GM19468 (cell line): Measurements from ENCODE around the gene TAS2R40.
"Not testable (repeated sequence)": the region's sequence is repeated elsewhere in the genome, so short reads cannot be mapped to it uniquely, and the experiment has no call there.

ENCODE experiments used
- ATAC-seq: cut with Tn5 transposase; IDR thresholded peaks from one replicate; pipeline ENCODE4 v1.9.1; 2021; ENCODE audit warnings: mild to moderate bottlenecking, moderate library complexity, moderate number of reproducible peaks; ENCODE audit not compliant: unreplicated experiment; ENCODE audit errors: extremely low read depth

The TAS2R40 gene

GRCh38 chr7:143245123-143245522, 23.3 kb downstream of the TAS2R40 start:
- ATAC-seq: no peak

GRCh38 chr7:143247372-143247771, 25.5 kb downstream of the TAS2R40 start:
- no peak for ATAC-seq

DNA sequence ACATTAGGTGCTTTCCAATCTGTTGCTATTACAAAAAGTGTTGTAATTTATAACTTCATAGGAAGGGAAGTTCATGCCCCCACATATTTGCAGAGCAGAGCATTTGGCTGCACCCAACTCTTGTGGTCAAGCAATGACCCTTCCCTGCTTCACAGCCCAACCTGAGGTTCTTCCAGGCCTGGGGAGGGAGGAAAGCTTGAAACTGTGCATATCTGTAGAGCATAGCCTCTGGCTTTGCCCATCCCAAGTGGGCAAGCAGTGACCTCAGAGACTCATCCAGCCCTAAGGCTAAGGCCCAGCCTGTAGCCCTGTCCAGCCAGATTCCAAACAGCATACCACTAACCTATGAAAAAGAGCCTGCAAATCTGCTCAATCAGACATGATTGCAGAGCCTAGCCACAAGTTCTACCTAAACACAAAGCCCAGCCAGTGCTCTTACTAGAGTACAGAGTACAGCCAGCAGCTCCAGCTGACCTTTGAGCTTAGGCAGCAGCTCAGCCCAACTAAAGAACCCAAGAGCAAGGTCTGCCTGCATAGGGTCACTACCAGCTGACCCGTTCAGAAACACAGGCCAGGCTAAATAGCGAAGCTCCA, 27.0 kb downstream of the TAS2R40 start:
- ATAC-seq: no peak

- ATAC-seq: no peak
These were observed 28.4 kb downstream of the TAS2R40 start for GRCh38 chr7:143250199-143250598.

DNA sequence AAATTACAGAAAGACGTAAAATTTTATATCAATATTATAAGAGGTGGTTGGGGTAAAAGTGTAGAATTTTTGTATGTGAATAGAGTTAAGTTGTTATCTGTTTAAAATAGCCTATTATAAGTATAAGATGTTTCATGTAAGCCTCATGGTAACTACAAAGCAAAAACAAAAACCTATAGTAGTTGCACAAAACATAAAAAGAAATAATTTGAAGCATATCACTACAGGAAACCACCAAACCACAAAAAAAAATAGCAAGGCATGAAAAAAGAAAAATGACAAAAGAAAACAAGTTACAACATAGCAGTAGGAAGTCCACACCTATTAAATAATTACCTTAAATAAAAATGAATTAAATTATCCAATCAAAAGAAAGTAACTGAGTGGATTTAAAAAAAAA, 29.0 kb downstream of the TAS2R40 start:
- ATAC-seq: no peak

- no peak for ATAC-seq
These were observed 30.2 kb downstream of the TAS2R40 start for GRCh38 chr7:143252006-143252405.

GRCh38 chr7:143255564-143255963, 33.7 kb downstream of the TAS2R40 start:
- ATAC-seq: no peak

GRCh38 chr7:143256325-143256724, 34.5 kb downstream of the TAS2R40 start:
- no peak for ATAC-seq

- peak; percentile 78 for ATAC-seq
These were observed 35.1 kb downstream of the TAS2R40 start for GRCh38 chr7:143256932-143257331.

DNA sequence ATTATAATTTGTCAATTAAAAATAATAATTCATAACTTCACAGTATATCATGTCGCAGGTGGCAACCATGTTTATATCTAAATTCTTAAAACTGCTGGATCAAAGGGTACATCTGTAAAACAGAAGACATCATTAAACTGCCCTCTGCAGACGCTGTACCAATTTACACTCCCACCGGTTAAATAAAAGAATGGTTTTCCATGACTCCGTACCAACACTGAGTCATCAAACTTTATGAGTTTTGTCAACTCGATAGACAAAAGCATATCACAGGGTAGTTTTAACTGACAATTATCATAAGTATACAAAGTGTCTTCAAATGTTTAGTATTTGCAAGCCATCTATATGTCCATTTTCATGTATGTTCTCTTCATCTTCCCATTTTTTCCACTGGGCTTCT, 35.7 kb downstream of the TAS2R40 start:
- ATAC-seq: no peak

DNA sequence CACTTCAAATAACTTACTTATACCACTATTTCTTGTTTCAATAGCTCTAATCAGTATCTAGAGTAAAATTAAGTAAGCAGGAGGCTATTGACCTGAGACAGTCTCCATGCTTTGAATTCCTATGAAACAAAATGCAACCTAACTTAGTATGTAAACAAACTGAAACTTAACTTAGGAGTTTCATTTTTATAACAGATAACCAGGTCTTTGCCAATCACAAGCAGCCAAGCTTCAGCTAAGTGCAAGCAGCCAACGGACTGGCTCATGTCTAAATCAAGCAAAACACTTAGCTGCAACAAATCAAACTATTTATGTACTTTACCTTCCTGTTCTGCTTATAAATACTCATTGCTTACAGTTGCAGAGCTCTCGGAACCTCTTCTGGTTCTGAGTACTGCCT, 37.0 kb downstream of the TAS2R40 start:
- ATAC-seq: no peak

GRCh38 chr7:143259765-143260164, 37.9 kb downstream of the TAS2R40 start:
- no peak for ATAC-seq

- no peak for ATAC-seq
These were observed 40.1 kb downstream of the TAS2R40 start for GRCh38 chr7:143261901-143262300.

- peak; percentile 93 for ATAC-seq
These were observed 41.7 kb downstream of the TAS2R40 start, which contains the start of gene GSTK1 for GRCh38 chr7:143263266-143264195. GSTK1 (plus strand) TSS chr7:143263441; CDS start chr7:143263514, 73 bp downstream.

DNA sequence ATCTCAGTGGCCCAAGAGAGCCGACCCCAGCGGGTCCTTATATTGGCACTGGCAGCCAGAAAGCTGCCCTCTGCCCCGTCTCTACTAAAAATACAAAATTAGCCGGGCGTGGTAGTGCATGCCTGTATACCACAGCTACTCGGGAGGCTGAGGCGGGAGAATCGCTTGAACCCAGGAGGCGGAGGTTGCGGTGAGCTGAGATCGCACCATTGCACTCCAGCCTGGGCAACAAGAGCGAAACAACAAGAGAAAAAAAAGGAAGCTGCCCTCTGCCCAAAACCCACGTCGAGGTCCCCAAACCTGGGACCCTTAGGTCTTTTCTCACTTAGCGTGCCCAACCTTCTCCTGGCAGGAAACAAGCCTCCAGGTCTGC, 42.3 kb downstream of the TAS2R40 start:
- ATAC-seq: not testable (repeated sequence)

DNA sequence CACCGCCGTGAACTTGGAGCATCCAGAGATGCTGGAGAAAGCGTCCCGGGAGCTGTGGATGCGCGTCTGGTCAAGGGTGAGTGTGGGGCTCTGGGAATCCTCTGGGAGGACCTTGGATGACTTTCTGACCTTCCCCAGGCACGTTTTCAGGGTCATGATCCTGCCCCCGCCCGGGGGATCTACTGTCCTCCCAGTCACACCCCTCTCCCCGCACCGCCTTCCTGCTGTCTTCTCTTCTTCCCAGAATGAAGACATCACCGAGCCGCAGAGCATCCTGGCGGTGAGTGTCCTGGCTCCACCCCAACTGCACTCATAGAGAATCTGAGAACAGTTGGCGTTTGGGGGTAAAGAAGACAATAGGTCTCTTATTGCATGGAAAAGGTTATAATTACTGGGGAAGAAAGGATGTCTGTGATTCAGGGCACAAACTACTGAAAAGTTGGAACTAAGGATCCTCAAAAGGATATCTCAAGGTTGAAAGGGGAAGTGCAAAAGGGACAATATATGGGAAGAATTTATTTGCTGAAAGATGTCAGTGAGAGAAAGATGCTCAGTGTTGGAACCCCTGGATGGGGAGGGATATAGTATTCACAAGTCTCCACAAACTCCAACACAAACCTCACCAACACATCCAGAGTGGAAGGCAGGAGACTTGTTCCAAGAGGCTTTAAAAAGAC, 43.3 kb downstream of the TAS2R40 start:
- no peak for ATAC-seq

DNA sequence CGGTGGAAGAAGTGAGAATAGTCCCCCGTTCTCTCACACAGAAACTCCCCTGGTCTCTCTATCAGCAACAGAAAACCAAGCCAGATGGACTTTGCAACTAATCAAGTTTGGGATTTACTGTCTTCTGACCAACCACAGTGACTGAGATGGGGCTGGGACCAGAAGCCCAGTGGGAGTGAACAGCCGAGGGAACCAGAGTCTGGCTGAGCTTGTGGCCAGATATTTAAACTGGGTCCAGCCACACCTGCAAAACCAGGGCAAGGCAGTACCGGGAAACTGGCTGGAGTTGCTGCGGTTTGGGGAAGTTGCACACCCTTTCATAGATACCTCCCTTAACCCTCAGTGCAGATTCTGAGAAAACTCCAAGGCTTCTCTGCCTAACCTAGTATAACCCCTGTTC, 47.4 kb downstream of the TAS2R40 start:
- no peak for ATAC-seq

GRCh38 chr7:143271240-143271639, 49.4 kb downstream of the TAS2R40 start:
- no peak for ATAC-seq
